Stimulated activated CD4-positive, alpha-beta T cell treated with anti-CD3 and anti-CD28 coated beads, Interleukin-4, amount 100 ng/mL, for 48 hours (primary cell): ENCODE data around the gene ABCG1.

Experiments
- DNase-seq, 2 donors: peaks; one replicate each; pipeline ENCODE4 v3.0.0-alpha.2; 2020; ENCODE audit warnings: low read depth in 2 of 2

Gene ABCG1

GRCh38 chr21:42251654-42252324 is 32.8 kb downstream of the ABCG1 start:
- DNase-seq = no peak

DNA sequence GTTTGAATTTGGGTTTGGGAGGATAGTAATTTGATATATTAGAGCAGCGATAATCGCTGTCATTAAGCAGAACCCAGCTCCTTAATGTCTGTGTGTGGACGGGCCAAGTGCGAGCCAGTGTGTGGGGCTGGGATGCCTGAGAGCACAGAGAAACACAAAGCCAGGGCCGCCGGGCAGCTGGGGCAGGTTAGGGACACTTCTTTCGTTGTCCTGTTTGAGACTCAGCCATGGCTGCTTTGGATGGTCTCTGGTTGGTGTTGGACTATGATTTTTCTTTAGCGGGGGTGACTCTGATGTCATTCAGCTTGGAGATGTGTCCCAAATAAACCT is 33.4 kb downstream of the ABCG1 start:
- DNase-seq = no peak

GRCh38 chr21:42252778-42253340 is 33.9 kb downstream of the ABCG1 start:
- no peak for DNase-seq

- no peak for DNase-seq
Measured at GRCh38 chr21:42253466-42253865, 34.5 kb downstream of the ABCG1 start.

- no peak for DNase-seq
Measured at GRCh38 chr21:42254083-42254482, 35.1 kb downstream of the ABCG1 start.

- DNase-seq = no peak
Measured at GRCh38 chr21:42254651-42255601, 36.0 kb downstream of the ABCG1 start.

GRCh38 chr21:42255825-42256224 is 36.9 kb downstream of the ABCG1 start:
- no peak for DNase-seq

GRCh38 chr21:42256316-42256715 is 37.4 kb downstream of the ABCG1 start:
- DNase-seq = no peak

- DNase-seq = no peak
Measured at GRCh38 chr21:42257091-42257765, 38.3 kb downstream of the ABCG1 start.

DNA sequence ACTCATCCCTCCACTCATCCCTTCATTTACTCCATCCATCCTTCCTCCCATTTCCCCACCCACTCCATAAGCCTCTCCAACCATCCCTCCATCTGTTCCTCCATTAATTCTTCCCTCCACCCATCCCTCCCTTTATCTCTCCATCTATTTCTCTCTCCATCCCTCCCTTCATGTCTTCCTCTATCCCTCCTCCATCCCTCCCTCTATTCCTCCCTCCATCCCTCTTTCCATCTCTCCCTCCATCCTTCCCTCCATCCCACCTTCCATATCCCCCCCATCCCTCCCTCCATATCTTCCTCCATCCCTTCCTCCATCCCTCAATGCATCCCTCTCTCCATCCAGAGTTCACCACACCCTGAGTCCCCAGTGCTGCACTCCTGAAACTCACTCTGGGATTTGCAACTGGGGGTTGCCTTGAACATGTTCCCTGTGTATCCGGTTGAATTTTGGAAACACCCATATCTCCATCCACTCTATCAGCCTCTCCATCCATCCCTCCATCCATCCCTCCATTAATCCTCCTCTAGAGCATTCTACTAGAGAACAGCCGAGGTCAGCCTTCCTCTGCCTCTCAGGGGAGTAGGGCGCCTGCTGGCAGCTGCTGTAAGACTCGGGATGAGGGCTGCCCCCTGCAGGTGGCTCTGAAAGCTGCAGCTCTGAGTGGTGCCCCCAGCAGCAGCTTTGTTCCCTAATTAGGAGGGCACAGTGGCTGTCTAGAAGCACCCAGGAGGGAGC is 39.4 kb downstream of the ABCG1 start:
- peak; percentile 71 to 73 for DNase-seq

- DNase-seq = no peak
Measured at GRCh38 chr21:42258885-42259407, 40.0 kb downstream of the ABCG1 start.

GRCh38 chr21:42260121-42260520 is 41.2 kb downstream of the ABCG1 start:
- DNase-seq = no peak

DNA sequence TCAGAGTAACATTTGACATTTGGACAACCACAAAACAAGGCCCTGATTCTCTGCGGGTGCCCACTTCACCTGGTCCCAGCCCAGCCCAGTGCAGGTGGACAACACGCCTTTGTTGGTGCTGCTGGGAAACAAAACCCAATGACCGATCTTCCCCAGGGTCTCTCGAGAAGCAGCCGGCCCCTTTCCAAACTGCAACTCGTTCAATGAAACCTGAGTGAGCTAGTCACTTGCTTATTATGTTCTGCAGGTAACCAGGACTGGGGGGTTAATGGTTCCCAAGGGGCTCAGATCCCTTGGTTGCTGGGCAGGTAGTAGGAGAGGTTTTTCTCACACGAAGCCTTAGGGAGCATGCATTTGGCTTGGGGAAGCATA is 42.9 kb downstream of the ABCG1 start:
- DNase-seq = no peak

- DNase-seq = no peak
Measured at GRCh38 chr21:42262831-42263231, 43.9 kb downstream of the ABCG1 start.

DNA sequence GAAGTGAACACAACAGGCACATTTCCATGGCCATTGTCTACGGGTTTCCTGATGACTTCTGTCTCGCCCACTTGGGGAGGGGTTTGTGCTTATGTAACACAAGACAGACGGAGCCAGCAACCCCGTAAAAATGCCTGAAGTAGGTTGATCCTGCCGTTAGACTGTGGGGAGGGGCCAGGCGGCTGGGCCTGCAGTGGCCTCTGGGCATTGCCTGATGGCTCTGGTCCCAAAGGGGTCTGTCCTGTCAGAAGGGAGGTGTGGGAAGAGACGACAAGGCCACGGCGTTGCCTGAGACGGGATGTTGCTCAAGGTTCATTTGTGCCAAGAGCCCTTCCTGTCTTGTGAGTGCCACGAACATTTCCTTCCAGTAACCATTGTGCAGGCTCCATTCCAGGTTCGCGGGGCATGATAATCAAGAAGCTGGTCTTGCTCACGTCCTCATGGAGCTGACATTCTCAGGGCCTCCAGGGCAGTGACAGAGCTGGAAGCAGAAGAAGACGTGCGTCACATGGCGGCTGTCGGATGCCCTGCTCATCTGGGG is 44.7 kb downstream of the ABCG1 start:
- DNase-seq = no peak

DNA sequence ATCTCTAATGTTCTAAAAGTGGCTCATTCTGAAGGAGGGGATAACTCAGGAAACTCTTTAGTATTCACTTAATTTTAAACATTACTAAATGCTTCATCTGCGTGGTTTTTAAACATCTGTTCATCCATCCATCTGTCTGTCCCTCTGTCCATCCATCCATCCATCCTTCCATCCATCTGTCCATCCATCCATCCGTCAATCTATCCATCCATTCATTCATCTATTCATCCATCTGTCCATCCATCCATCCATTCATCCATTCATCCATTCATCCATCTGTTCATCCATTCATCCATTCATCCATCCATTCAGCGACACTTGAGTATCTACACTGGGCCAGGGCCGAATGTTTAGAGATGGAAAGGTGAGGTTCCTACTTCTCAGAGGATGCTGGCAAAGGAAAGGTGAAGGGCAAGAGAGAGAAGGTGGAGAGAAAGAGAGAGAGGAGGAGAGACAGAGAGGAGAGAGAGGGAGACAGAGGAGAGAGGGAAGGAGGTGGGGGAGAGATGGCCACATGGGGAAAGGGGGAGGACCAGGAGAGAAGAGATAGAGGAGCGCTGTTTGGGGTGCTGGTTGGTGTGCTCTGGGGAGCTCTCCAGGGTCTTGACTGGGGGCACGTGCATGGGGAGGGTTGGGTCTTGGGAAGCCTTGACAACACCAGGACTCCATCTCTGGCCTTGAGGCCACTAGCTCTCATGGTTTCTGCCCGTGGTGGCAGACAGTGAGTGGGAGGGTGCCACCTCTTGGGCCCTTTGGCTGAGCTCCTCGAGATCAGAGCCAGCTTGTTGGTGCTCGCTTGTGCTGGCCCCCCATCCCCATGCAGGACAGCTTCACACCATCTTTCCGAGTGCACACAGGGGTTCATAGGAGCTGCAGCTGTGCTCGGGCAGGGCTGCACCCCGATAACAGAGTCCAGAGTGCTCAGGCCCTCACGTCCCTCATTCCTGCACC is 45.6 kb downstream of the ABCG1 start:
- DNase-seq = no peak

DNA sequence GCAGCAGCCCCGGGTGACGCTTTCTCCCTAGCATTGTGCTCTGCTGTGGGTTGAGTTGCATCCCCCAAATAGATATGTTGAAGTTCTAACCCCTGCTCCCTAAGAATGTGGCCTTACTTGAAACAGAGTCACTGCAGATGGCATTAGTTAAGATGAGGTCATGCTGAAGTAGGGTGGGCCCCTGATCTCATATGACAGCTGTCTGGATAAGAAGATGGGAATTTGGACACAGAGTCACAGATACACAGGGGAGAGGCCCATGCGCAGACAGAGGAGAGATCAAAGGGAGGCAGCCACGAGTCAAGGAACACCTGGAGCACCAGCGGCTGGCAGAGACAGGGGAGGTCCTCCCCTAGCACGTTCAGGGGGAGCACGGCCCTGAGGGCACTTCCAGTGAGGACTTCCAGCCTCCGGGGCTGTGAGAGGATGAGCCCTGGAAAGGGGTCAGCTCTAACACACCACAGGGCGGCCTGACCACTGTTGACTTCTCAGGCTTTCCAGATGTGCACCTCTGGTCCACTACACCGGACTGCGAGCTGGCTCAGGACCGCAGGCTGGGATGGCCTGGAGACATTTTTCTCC is 46.4 kb downstream of the ABCG1 start:
- DNase-seq = no peak

- no peak for DNase-seq
Measured at GRCh38 chr21:42266971-42267556, 48.1 kb downstream of the ABCG1 start.

DNA sequence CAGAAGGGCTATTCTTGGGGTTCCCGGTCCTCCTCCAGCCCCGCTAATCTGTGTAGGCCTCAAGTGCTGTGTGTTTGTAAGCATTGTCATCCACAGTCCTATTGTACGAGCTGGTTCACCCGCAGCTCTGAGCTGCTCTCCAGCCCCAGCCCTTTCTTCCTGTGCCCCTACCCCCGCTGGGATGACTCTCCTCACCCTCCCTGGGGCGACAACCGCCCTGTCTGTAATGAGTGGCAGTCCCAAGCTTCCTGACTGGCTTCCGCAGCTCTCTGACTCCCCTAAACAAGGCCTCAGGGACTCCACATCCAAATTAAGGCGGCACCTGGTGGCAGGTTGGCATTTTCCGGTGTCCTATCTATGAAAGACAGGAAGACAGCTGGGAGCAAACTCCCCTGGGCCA is 50.4 kb downstream of the ABCG1 start:
- no peak for DNase-seq
